GM23248 (cell line): ENCODE data around the gene GAREM2. TPM values are rescaled to one million over a fixed set of nuclear protein-coding genes. Genes with fewer than 3 reads are reported as not detected.

Source experiments
- DNase-seq: peaks from one replicate; pipeline ENCODE4 v3.0.0-alpha.2; 2015
- H2AFZ ChIP-seq: fragments of 200-600 bp; sonication (generic); 2 replicates; pipeline ENCODE4 v1.6.1; 2016; ENCODE audit warnings: antibody characterized with exemption
- H3F3A ChIP-seq: fragments of 200-600 bp; sonication (generic); 2 replicates; pipeline ENCODE4 v1.6.1; 2016; ENCODE audit warnings: mild to moderate bottlenecking, antibody characterized with exemption, mixed run types; ENCODE audit not compliant: insufficient read depth
- H3K27ac ChIP-seq: fragments of 200-600 bp; sonication (generic); 2 replicates; pipeline ENCODE4 v1.5.1; 2016; ENCODE audit warnings: mild to moderate bottlenecking
- H3K27me3 ChIP-seq: fragments of 200-600 bp; sonication (generic); replicated peaks from 2 replicates; pipeline ENCODE4 v1.6.1; 2016; ENCODE audit warnings: mild to moderate bottlenecking; ENCODE audit not compliant: insufficient read depth
- H3K36me3 ChIP-seq: fragments of 200-600 bp; sonication (generic); 2 replicates; pipeline ENCODE4 v1.6.1; 2016; ENCODE audit warnings: low read depth, mild to moderate bottlenecking
- H3K4me1 ChIP-seq: fragments of 200-600 bp; sonication (generic); 2 replicates; pipeline ENCODE4 v1.6.1; 2016; ENCODE audit warnings: mild to moderate bottlenecking; ENCODE audit not compliant: insufficient read depth
- H3K4me2 ChIP-seq: fragments of 200-600 bp; sonication (generic); one replicate; pipeline ENCODE4 v1.6.1; 2016; ENCODE audit warnings: mild to moderate bottlenecking; ENCODE audit not compliant: unreplicated experiment
- H3K4me3 ChIP-seq: fragments of 200-600 bp; sonication (generic); 2 replicates; pipeline ENCODE4 v1.5.1; 2016; ENCODE audit warnings: mild to moderate bottlenecking
- H3K79me2 ChIP-seq: fragments of 200-600 bp; sonication (generic); 2 replicates; pipeline ENCODE4 v1.6.1; 2016; ENCODE audit warnings: mild to moderate bottlenecking; ENCODE audit not compliant: insufficient read depth
- H3K9ac ChIP-seq: fragments of 200-600 bp; sonication (generic); 2 replicates; pipeline ENCODE4 v1.6.1; 2016; ENCODE audit warnings: mild to moderate bottlenecking
- H3K9me2 ChIP-seq: fragments of 200-600 bp; sonication (generic); 2 replicates; pipeline ENCODE4 v1.6.1; 2016; ENCODE audit warnings: mixed run types, mild to moderate bottlenecking, moderate library complexity; ENCODE audit not compliant: insufficient read depth
- H3K9me3 ChIP-seq: fragments of 200-600 bp; sonication (generic); one replicate; pipeline ENCODE4 v1.6.1; 2017; ENCODE audit warnings: low read depth
- H4K20me1 ChIP-seq: fragments of 200-600 bp; sonication (generic); 2 replicates; pipeline ENCODE4 v1.6.0; 2016; ENCODE audit not compliant: insufficient read depth
- EZH2 ChIP-seq: fragments of 200-600 bp; sonication (generic); IDR thresholded peaks from 2 replicates; pipeline ENCODE4 v1.6.1; 2018; ENCODE audit warnings: antibody characterized with exemption, mild to moderate bottlenecking; ENCODE audit not compliant: insufficient read depth, poor library complexity, severe bottlenecking
- EZH2phosphoT487 ChIP-seq: fragments of 200-600 bp; sonication (generic); IDR thresholded peaks from 2 replicates; pipeline ENCODE4 v1.6.1; 2018; ENCODE audit warnings: antibody characterized with exemption, moderate library complexity, mild to moderate bottlenecking, low read depth; ENCODE audit not compliant: insufficient read depth
- WGBS, 2 experiments: methylation state at CpG; one replicate each; pipeline ENCODE4 v1.1.6; 2015 to 2017; ENCODE audit warnings: low lambda C conversion rate in 2 of 2, low coverage in 1 of 2; ENCODE audit errors: missing lambda C conversion rate in 2 of 2; 5-methylcytosine and 5-hydroxymethylcytosine counted together
- in situ Hi-C: fragments of 300-500 bp; cut with MboI; formaldehyde crosslinking; loops from 2 replicates; pipeline ENCODE4 v1.15.0; 2020
- polyA plus RNA-seq: library from polyadenylated mRNA; unstranded; fragments of >200 nt; fragmentation: Nextera tagmentation; extraction: Ambion mirVana; gene quantifications from 2 replicates; pipeline ENCODE4 v1.2.1, GENCODE V29; 2016
- total RNA-seq: library from RNA; depleted of rRNA; stranded (reverse); fragments of >200 nt; shearing (Covaris generic); gene quantifications from 2 replicates; pipeline ENCODE4 v1.2.3, GENCODE V29; 2014

GAREM2 gene
- total and polyA plus RNA-seq, 2 experiments from 2014 or later: 2.5 to 5.9 TPM

DNA sequence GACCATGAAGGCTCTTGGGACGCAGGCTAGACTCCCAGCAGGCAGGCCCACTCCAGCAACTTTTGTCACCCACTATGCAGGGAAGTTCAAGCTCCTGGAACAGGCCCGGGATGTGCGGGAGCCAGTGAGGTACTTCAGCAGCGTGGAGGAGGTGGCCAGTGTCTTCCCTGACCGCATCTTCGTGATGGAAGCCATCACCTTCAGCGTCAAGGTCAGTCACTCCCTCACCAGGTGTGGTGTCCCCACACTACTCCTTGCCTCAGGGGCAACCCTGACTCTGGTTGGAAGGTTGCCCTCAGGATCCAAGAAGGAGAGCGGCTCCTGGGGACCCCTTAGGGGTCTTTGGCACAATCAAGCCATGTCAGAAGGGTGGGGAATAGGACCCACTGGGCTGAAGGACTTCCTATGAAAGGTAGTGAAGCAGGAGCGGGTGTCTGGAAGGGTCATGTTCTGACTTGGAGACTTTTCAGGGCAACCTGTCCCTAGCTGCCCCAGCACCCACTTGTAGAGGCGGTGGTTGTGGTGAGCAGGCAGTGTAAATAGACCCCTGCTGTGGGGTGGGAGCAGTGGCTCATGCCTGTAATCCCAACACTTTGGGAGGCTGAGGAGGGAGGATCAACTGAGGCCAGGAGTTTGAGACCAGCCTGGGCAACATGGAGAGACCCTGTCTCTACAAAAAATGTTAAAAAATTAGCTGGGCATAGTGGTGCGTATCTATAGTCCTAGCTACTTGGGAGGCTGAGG, 10.2 kb downstream of the GAREM2 start:
- in situ Hi-C loops: no loop called here
- no peak for DNase-seq
- 95 to 96% methylated on average over 11 of the region's 11 CpGs for whole genome bisulfite sequencing, 2 experiments

DNA sequence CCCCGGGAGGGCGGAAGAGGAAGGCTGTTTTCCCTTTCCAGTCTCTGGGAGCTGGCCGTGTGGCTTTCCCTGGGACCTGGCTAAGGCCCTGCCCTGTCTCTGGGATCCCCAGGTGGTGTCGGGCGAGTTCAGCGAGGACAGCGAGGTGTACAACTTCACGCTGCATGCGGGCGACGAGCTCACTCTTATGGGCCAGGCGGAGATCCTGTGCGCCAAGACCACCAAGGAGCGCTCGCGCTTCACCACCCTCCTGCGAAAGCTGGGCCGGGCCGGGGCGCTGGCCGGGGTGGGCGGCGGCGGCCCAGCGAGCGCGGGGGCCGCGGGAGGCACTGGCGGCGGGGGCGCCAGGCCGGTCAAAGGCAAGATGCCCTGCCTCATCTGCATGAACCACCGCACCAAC, 11.2 kb downstream of the GAREM2 start:
- Histone ChIP-seq H3F3A (no peaks in the 10 kb centered on the region), H2AFZ (peak overlapping the region; percentile 85), H3K9me3 (no peaks in the 10 kb centered on the region), H3K4me1 (0 out of 2 replicates have a peak, but pooled peaks cover 2% of the 10 kb centered on the region), H3K4me2 (peak overlapping the region; percentile 51), H3K79me2 (no peaks in the 10 kb centered on the region), H4K20me1 (no peaks in the 10 kb centered on the region), H3K36me3 (no peaks in the 10 kb centered on the region), H3K27ac (no peak overlapping the region), H3K9me2 (no peaks in the 10 kb centered on the region), H3K27me3 (no peaks in the 10 kb centered on the region), H3K9ac (peak overlapping the region; percentile 62), H3K4me3 (peak overlapping the region; percentile 64)
- 81% methylated on average over 31 to 34 of the region's 34 CpGs for WGBS, 2 experiments
- in situ Hi-C loops: no loop called here
- TF ChIP-seq EZH2phosphoT487 (no peak), EZH2 (no peak)
- DNase-seq: no peak

More for the DNA sequence above, 10.2 kb downstream of the GAREM2 start:
- H3K79me2 ChIP-seq: no peaks in the 10 kb centered on the region
- H3K27ac ChIP-seq: no peak overlapping the region
- TF ChIP-seq EZH2 (no peak), EZH2phosphoT487 (no peak)
- 0 out of 2 replicates have a peak, but pooled peaks cover 2% of the 10 kb centered on the region for H3K4me1 ChIP-seq
- no peak overlapping the region for H3K4me3 ChIP-seq
- no peak overlapping the region for H2AFZ ChIP-seq
- no peaks in the 10 kb centered on the region for H4K20me1 ChIP-seq
- H3K27me3 ChIP-seq: no peaks in the 10 kb centered on the region
- no peaks in the 10 kb centered on the region for H3K36me3 ChIP-seq
- no peaks in the 10 kb centered on the region for H3F3A ChIP-seq
- H3K9ac ChIP-seq: no peak overlapping the region
- no peaks in the 10 kb centered on the region for H3K9me2 ChIP-seq
- H3K9me3 ChIP-seq: no peaks in the 10 kb centered on the region
- H3K4me2 ChIP-seq: no peak overlapping the region

DNA sequence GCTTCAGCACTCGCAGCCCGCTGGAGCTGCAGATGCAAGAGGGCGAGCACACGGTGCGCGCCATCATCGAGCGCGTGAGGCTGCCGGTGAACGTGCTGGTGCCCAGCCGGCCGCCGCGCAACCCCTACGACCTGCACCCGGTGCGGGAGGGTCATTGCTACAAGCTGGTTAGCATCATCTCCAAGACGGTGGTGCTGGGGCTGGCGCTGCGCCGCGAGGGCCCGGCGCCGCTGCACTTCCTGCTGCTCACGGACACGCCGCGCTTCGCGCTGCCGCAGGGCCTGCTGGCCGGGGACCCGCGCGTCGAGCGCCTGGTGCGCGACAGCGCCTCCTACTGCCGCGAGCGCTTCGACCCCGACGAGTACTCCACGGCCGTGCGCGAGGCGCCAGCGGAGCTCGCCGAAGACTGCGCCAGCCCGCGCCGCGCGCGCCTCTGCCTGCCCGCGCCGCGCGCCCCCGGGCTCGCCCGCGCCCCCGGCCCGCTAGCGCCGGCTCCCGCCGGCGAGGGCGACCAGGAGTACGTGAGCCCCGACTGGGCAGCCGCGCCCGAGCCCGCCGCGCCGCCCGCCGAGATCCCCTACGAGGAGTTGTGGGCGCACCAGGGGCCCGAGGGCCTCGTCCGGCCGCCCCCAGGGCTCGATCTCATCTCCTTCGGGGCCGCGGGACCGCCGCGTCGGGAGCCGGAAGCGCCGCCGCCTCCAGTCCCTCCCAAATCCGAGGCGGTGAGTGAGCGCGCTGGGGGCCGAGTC, 11.8 kb downstream of the GAREM2 start:
- in situ Hi-C loops: no loop called here
- Histone ChIP-seq H3K4me2 (peak overlapping the region; percentile 86), H3K9me2 (no peaks in the 10 kb centered on the region), H3K4me1 (0 out of 2 replicates have a peak, but pooled peaks cover 2% of the 10 kb centered on the region), H2AFZ (peak overlapping the region; percentile 94), H3K79me2 (no peaks in the 10 kb centered on the region), H3K9ac (peak overlapping the region; percentile 90), H3F3A (no peaks in the 10 kb centered on the region), H3K27ac (peak overlapping the region; percentile 6; the same call in 1 of the 2 replicates), H3K36me3 (no peaks in the 10 kb centered on the region), H3K9me3 (no peaks in the 10 kb centered on the region), H3K27me3 (no peaks in the 10 kb centered on the region), H3K4me3 (peak overlapping the region; percentile 91), H4K20me1 (no peaks in the 10 kb centered on the region)
- TF ChIP-seq EZH2 (no peak), EZH2phosphoT487 (no peak)
- DNase-seq: peak; percentile 95
- 1% methylated on average over 79 to 99 of the region's 114 CpGs for WGBS, 2 experiments

DNA sequence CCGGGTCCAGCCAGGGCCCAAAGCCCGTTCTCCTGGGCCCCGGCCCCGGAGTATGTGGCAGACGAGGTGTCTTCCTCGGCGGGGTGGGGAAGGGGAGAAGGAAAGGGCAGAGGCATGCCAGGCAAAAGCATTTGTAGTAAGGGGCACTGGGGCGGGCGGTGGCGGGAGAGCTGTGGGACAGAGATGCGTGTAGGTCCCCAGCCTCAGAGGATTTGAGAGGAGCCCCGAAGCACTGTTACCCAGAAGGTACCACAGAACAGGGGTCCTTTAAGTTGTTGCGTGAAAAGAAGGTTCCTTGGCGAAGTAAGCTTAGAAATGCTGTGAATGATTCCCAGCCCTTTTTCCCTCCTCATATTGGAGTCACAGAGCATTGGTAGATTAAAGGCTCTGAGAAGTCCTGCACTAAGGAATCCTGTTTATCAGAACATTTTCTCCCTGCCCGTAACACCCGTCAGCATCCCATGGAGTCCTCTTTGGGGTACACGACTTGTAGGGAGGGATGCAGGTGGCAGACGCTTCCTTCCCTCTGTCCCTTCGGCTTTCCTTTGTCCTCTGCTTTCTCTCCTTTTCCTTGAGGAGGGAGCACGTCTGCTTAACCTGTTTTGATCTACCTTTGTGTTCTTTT, 12.5 kb downstream of the GAREM2 start:
- DNase-seq: peak; percentile 44
- in situ Hi-C loops: no loop called here
- peak overlapping the region; percentile 6; the same call in 1 of the 2 replicates for H3K27ac ChIP-seq

More for the DNA sequence above, 12.5 kb downstream of the GAREM2 start:
- no peaks in the 10 kb centered on the region for H3K79me2 ChIP-seq
- peak overlapping the region; percentile 90 for H3K9ac ChIP-seq
- H3K4me1 ChIP-seq: 0 out of 2 replicates have a peak, but pooled peaks cover 2% of the 10 kb centered on the region
- no peaks in the 10 kb centered on the region for H3K27me3 ChIP-seq
- H3K9me2 ChIP-seq: no peaks in the 10 kb centered on the region
- no peaks in the 10 kb centered on the region for H3F3A ChIP-seq
- WGBS, 2 experiments: 14 to 18% methylated on average over 14 to 20 of the region's 20 CpGs
- no peaks in the 10 kb centered on the region for H3K36me3 ChIP-seq
- H4K20me1 ChIP-seq: no peaks in the 10 kb centered on the region
- H2AFZ ChIP-seq: peak overlapping the region; percentile 94
- TF ChIP-seq EZH2 (no peak), EZH2phosphoT487 (no peak)
- peak overlapping the region; percentile 86 for H3K4me2 ChIP-seq
- H3K4me3 ChIP-seq: peak overlapping the region; percentile 91
- no peaks in the 10 kb centered on the region for H3K9me3 ChIP-seq
